K562 (cell line): ENCODE data around the gene WEE1. TPM values are rescaled to one million over a fixed set of nuclear protein-coding genes. Genes with fewer than 3 reads are reported as not detected.

ENCODE experiments used
- BACH1 ChIP-seq: fragments of 200-800 bp; sonication (Bioruptor generic); IDR thresholded peaks from 2 replicates; pipeline ENCODE4 v1.6.1; 2016; ENCODE audit warnings: missing genetic modification characterization, missing compliant biosample characterization
- KLF6 ChIP-seq: fragments of 250-450 bp; sonication (Bioruptor Pico); IDR thresholded peaks from 2 replicates; pipeline ENCODE4 v1.4.0; 2020; ENCODE audit warnings: mild to moderate bottlenecking, moderate library complexity, borderline replicate concordance
- NCOR1 ChIP-seq: fragments of 450-650 bp; IDR thresholded peaks from 2 replicates; pipeline ENCODE4 v1.6.1; 2016; ENCODE audit warnings: mild to moderate bottlenecking, moderate library complexity
- NFE2L1 ChIP-seq: fragments of 450-650 bp; IDR thresholded peaks from 2 replicates; pipeline ENCODE4 v1.6.1; 2016; ENCODE audit warnings: missing genetic modification characterization, low read depth, mild to moderate bottlenecking, missing compliant biosample characterization, moderate library complexity, borderline replicate concordance
- NRF1 ChIP-seq, 2 experiments: fragments of 450-650 bp; IDR thresholded peaks in 1 of 2; conservative IDR thresholded peaks in 1 of 2; 2 replicates each; pipeline ENCODE4 v1.6.1; 2014; ENCODE audit warnings: mild to moderate bottlenecking in 2 of 2
- POLR2B ChIP-seq: fragments of 450-650 bp; IDR thresholded peaks from 2 replicates; pipeline ENCODE4 v1.6.1; 2018; ENCODE audit warnings: low read depth; ENCODE audit not compliant: partially characterized antibody
- SMAD1 ChIP-seq: fragments of 150-350 bp; IDR thresholded peaks from 2 replicates; pipeline ENCODE4 v1.6.1; 2014; ENCODE audit warnings: low read length, low read depth; ENCODE audit not compliant: partially characterized antibody
- SP2 ChIP-seq: IDR thresholded peaks from 2 replicates; pipeline ENCODE4 v1.6.1; 2011; ENCODE audit warnings: mild to moderate bottlenecking, low read depth, low read length, moderate library complexity; ENCODE audit not compliant: poor library complexity, severe bottlenecking; ENCODE audit errors: extremely low read depth
- ZC3H4 ChIP-seq: sonication (generic); formaldehyde crosslinking; IDR thresholded peaks from 2 replicates; pipeline ENCODE4 v1.9.0; 2021; ENCODE audit warnings: missing genetic modification reagents, borderline replicate concordance
- ZEB2 ChIP-seq: fragments of 450-650 bp; IDR thresholded peaks from 2 replicates; pipeline ENCODE4 v1.6.1; 2016
- ZNF764 ChIP-seq: fragments of 250-450 bp; sonication (Bioruptor Pico); IDR thresholded peaks from 2 replicates; pipeline ENCODE4 v1.4.0; 2020; ENCODE audit warnings: low read depth, mild to moderate bottlenecking, moderate library complexity
- ZSCAN29 ChIP-seq: fragments of 450-650 bp; IDR thresholded peaks from 2 replicates; pipeline ENCODE4 v1.6.1; 2017
- polyA plus RNA-seq, 8 experiments: library from polyadenylated mRNA; depleted of rRNA in 4 of 8; stranded (reverse) in 5 of 8; unstranded in 3 of 8; fragments of >200 nt; fragmentation: Nextera tagmentation in 2 of 8; fragmentation: Illumina TruSeq in 1 of 8; extraction: Ambion mirVana in 2 of 8; extraction: Trizol in 1 of 8; gene quantifications; 2 replicates each; pipeline versions ENCODE4 v1.2.1 to v1.2.3, GENCODE V29; 2011 to 2014; ENCODE audit warnings: inconsistent platforms in 1 of 8, missing spikeins in 1 of 8
- total RNA-seq, 7 experiments: library from RNA; depleted of rRNA in 6 of 7; stranded (reverse); fragments of >200 nt in 6 of 7; fragmentation: Illumina TruSeq in 2 of 7; extraction: Trizol in 2 of 7; gene quantifications; 2 replicates each; pipeline versions ENCODE4 v1.2.1 to v1.2.3, GENCODE V29; 2011 to 2021; ENCODE audit warnings: low replicate concordance in 1 of 7
- TF ChIP-seq, protein P1 (sequence below): IDR thresholded peaks from 2 replicates; pipeline ENCODE4 v1.6.1; 2014; ENCODE audit warnings: antibody characterized with exemption
- TF ChIP-seq, protein P2 (sequence below): fragments of 450-650 bp; IDR thresholded peaks from 2 replicates; pipeline ENCODE4 v1.6.1; 2016; ENCODE audit warnings: mild to moderate bottlenecking, moderate library complexity

Gene WEE1
- total and polyA plus RNA-seq, 9 of the 15 experiments (the other 6 are each of a cell fraction or from before 2014, with no cell fraction given), result 21.9 to 99.0 (median 67.4) TPM

DNA sequence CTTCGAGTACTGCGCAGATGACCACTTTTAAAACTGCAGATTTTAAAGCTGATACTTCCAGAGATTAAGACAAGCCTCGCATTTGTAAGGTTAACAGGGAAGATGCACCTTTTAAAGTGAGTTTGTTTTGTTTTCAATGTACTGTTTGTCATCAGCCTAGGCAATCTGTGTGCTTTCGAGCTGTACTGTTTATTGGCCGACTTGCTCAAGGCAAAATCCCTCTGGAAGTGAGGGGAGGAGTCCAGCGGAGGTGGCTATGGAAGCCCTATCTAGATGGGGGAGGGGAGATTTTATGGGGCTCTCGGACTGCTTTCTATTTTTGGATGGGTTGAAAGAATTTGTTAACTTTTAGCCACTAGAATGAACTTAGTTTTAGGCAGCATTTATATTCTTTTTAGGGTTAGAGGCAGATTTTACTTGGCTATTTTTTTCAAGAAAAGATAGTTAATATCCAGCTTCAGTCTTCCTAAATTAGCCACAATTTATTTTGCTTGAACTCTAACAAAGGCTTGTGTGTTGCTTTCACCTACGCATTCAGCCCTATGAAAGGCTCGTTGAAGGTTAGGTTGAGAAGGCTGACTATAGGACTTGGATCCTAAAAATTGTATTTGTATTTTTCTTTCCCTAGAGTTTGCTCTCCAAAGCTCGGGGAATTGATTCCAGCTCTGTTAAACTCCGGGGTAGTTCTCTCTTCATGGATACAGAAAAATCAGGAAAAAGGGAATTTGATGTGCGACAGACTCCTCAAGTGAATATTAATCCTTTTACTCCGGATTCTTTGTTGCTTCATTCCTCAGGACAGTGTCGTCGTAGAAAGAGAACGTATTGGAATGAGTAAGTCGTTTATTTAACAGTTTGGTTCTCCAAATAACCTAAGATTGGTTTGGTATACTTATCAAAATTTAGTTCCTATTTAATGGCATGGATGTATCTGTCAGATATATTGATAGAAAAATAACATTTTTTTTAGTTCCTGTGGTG, 2.1 kb downstream of the WEE1 start (continued):
- no peak for TF ChIP-seq NFE2L1 (tag)
- peak; percentile 68; the same call in 1 of the 2 replicates for TF ChIP-seq ZSCAN29
- TF ChIP-seq SP2, result no peak
- TF ChIP-seq ZC3H4 (CRISPR knock-in tag), result no peak
- peak; percentile 43 for TF ChIP-seq SMAD1
- TF ChIP-seq NCOR1, result 0 out of 2 replicates have a peak, but pooled peaks have one; percentile 15
- TF ChIP-seq BACH1, result peak; percentile 57; the same call in 1 of the 2 replicates
- peak; percentile 58; the same call in 1 of the 2 replicates for TF ChIP-seq ZEB2
- TF ChIP-seq, protein P1, sequence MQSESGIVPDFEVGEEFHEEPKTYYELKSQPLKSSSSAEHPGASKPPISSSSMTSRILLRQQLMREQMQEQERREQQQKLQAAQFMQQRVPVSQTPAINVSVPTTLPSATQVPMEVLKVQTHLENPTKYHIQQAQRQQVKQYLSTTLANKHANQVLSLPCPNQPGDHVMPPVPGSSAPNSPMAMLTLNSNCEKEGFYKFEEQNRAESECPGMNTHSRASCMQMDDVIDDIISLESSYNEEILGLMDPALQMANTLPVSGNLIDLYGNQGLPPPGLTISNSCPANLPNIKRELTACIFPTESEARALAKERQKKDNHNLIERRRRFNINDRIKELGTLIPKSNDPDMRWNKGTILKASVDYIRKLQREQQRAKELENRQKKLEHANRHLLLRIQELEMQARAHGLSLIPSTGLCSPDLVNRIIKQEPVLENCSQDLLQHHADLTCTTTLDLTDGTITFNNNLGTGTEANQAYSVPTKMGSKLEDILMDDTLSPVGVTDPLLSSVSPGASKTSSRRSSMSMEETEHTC, result no peak
- TF ChIP-seq KLF6 (CRISPR knock-in tag), result no peak
- TF ChIP-seq, protein P2, sequence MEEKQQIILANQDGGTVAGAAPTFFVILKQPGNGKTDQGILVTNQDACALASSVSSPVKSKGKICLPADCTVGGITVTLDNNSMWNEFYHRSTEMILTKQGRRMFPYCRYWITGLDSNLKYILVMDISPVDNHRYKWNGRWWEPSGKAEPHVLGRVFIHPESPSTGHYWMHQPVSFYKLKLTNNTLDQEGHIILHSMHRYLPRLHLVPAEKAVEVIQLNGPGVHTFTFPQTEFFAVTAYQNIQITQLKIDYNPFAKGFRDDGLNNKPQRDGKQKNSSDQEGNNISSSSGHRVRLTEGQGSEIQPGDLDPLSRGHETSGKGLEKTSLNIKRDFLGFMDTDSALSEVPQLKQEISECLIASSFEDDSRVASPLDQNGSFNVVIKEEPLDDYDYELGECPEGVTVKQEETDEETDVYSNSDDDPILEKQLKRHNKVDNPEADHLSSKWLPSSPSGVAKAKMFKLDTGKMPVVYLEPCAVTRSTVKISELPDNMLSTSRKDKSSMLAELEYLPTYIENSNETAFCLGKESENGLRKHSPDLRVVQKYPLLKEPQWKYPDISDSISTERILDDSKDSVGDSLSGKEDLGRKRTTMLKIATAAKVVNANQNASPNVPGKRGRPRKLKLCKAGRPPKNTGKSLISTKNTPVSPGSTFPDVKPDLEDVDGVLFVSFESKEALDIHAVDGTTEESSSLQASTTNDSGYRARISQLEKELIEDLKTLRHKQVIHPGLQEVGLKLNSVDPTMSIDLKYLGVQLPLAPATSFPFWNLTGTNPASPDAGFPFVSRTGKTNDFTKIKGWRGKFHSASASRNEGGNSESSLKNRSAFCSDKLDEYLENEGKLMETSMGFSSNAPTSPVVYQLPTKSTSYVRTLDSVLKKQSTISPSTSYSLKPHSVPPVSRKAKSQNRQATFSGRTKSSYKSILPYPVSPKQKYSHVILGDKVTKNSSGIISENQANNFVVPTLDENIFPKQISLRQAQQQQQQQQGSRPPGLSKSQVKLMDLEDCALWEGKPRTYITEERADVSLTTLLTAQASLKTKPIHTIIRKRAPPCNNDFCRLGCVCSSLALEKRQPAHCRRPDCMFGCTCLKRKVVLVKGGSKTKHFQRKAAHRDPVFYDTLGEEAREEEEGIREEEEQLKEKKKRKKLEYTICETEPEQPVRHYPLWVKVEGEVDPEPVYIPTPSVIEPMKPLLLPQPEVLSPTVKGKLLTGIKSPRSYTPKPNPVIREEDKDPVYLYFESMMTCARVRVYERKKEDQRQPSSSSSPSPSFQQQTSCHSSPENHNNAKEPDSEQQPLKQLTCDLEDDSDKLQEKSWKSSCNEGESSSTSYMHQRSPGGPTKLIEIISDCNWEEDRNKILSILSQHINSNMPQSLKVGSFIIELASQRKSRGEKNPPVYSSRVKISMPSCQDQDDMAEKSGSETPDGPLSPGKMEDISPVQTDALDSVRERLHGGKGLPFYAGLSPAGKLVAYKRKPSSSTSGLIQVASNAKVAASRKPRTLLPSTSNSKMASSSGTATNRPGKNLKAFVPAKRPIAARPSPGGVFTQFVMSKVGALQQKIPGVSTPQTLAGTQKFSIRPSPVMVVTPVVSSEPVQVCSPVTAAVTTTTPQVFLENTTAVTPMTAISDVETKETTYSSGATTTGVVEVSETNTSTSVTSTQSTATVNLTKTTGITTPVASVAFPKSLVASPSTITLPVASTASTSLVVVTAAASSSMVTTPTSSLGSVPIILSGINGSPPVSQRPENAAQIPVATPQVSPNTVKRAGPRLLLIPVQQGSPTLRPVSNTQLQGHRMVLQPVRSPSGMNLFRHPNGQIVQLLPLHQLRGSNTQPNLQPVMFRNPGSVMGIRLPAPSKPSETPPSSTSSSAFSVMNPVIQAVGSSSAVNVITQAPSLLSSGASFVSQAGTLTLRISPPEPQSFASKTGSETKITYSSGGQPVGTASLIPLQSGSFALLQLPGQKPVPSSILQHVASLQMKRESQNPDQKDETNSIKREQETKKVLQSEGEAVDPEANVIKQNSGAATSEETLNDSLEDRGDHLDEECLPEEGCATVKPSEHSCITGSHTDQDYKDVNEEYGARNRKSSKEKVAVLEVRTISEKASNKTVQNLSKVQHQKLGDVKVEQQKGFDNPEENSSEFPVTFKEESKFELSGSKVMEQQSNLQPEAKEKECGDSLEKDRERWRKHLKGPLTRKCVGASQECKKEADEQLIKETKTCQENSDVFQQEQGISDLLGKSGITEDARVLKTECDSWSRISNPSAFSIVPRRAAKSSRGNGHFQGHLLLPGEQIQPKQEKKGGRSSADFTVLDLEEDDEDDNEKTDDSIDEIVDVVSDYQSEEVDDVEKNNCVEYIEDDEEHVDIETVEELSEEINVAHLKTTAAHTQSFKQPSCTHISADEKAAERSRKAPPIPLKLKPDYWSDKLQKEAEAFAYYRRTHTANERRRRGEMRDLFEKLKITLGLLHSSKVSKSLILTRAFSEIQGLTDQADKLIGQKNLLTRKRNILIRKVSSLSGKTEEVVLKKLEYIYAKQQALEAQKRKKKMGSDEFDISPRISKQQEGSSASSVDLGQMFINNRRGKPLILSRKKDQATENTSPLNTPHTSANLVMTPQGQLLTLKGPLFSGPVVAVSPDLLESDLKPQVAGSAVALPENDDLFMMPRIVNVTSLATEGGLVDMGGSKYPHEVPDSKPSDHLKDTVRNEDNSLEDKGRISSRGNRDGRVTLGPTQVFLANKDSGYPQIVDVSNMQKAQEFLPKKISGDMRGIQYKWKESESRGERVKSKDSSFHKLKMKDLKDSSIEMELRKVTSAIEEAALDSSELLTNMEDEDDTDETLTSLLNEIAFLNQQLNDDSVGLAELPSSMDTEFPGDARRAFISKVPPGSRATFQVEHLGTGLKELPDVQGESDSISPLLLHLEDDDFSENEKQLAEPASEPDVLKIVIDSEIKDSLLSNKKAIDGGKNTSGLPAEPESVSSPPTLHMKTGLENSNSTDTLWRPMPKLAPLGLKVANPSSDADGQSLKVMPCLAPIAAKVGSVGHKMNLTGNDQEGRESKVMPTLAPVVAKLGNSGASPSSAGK, result no peak
- TF ChIP-seq POLR2B, result peak; percentile 75
- TF ChIP-seq NRF1 (conservative IDR thresholded peaks at IDR 0.05 in 1 of 2, IDR thresholded peaks at IDR 0.05 in 1 of 2), result peak; percentile 9 to 26; a peak in 2 of 4 replicates
- TF ChIP-seq ZNF764, result no peak
